Measurements from ENCODE around the gene SETD6. TPM values are rescaled to one million over a fixed set of nuclear protein-coding genes. Genes with fewer than 3 reads are reported as not detected.

The SETD6 gene
- total RNA-seq, 4 donors from 2014 or later, result 22.1 to 44.8 (median 23.3) TPM

- WGBS, 2 donors (ENCODE audit: low coverage in 1 of 2), result 44% methylated on average over 5 of the region's 5 CpGs; no CpG with 5 or more reads in 1 of the 2 donors
- H3K27me3 ChIP-seq, result peaks cover 36% of the 10 kb centered on the region
- H3K9me3 ChIP-seq, result no peaks in the 10 kb centered on the region
- H3K4me3 ChIP-seq, result no peak overlapping the region
- intact Hi-C loops (cut with DNase I; ENCODE audit: low total_unique reads) (no loop called here), in situ Hi-C loops (cut with MboI; ENCODE audit: low pct_ligation_motif_present in 1 of 4, low pct_unique_long_range_greater_than_20kb in 1 of 4, low sequenced_read_pairs in 3 of 4) (loop anchor here in 1 of 4 donors (25.0 kb wide), 1 partner anchor 486 kb away; the partner anchor contains the start of genes USB1 and ZNF319)
- no peak overlapping the region for H3K27ac ChIP-seq
- TF ChIP-seq CTCF (IDR thresholded peaks at IDR 0.05) (no peak), POLR2AphosphoS5 (IDR thresholded peaks at IDR 0.05) (no peak), POLR2A (IDR thresholded peaks at IDR 0.05) (no peak), EP300 (IDR thresholded peaks at IDR 0.05; ENCODE audit: low read depth) (no peak)
- no peak for DNase-seq
- peaks cover 9 to 21% (median 12%) of the 10 kb centered on the region in 4 donors for H3K4me1 ChIP-seq
- no peaks in the 10 kb centered on the region for H3K36me3 ChIP-seq
These were observed 17.4 kb upstream of the SETD6 start for GRCh38 chr16:58497935-58498334.

GRCh38 chr16:58498341-58499091 is 16.8 kb upstream of the SETD6 start:
- Histone ChIP-seq H3K36me3 (no peaks in the 10 kb centered on the region), H3K27ac (no peak overlapping the region), H3K4me3 (no peak overlapping the region), H3K9me3 (no peaks in the 10 kb centered on the region), H3K27me3 (peaks cover 42% of the 10 kb centered on the region), H3K4me1 (peaks cover 9 to 21% (median 12%) of the 10 kb centered on the region in 4 donors)
- TF ChIP-seq CTCF (IDR thresholded peaks at IDR 0.05) (no peak), POLR2AphosphoS5 (IDR thresholded peaks at IDR 0.05) (no peak), EP300 (IDR thresholded peaks at IDR 0.05; ENCODE audit: low read depth) (no peak), POLR2A (IDR thresholded peaks at IDR 0.05) (no peak)
- in situ Hi-C loops (cut with MboI; ENCODE audit: low pct_ligation_motif_present in 1 of 4, low pct_unique_long_range_greater_than_20kb in 1 of 4, low sequenced_read_pairs in 3 of 4), result loop anchor here in 1 of 4 donors (25.0 kb wide), 1 partner anchor 486 kb away; the partner anchor contains the start of genes USB1 and ZNF319
- no peak for DNase-seq
- intact Hi-C loops (cut with DNase I; ENCODE audit: low total_unique reads), result no loop called here
- 62% methylated on average over 9 of the region's 9 CpGs; no CpG with 5 or more reads in 1 of the 2 donors for WGBS, 2 donors (ENCODE audit: low coverage in 1 of 2)

- H3K27me3 ChIP-seq, result peaks cover 46% of the 10 kb centered on the region
- intact Hi-C loops (cut with DNase I; ENCODE audit: low total_unique reads) (no loop called here), in situ Hi-C loops (cut with MboI; ENCODE audit: low pct_ligation_motif_present in 1 of 4, low pct_unique_long_range_greater_than_20kb in 1 of 4, low sequenced_read_pairs in 3 of 4) (loop anchor here in 1 of 4 donors (25.0 kb wide), 1 partner anchor 487 kb away; the partner anchor contains the start of genes USB1 and ZNF319)
- no peak for TF ChIP-seq POLR2AphosphoS5 (IDR thresholded peaks at IDR 0.05)
- TF ChIP-seq POLR2A (IDR thresholded peaks at IDR 0.05), result no peak
- no peak for TF ChIP-seq EP300 (IDR thresholded peaks at IDR 0.05; ENCODE audit: low read depth)
- no peak for TF ChIP-seq CTCF (IDR thresholded peaks at IDR 0.05)
- H3K9me3 ChIP-seq, result no peaks in the 10 kb centered on the region
- H3K27ac ChIP-seq, result no peak overlapping the region
- H3K36me3 ChIP-seq, result no peaks in the 10 kb centered on the region
- peaks cover 9 to 21% (median 12%) of the 10 kb centered on the region in 4 donors for H3K4me1 ChIP-seq
- WGBS, 2 donors (ENCODE audit: low coverage in 1 of 2), result 73% methylated on average over 10 of the region's 10 CpGs; no CpG with 5 or more reads in 1 of the 2 donors
- no peak for DNase-seq
- no peak overlapping the region for H3K4me3 ChIP-seq
These were observed 16.2 kb upstream of the SETD6 start for GRCh38 chr16:58499092-58499511.

GRCh38 chr16:58499615-58500351 is 15.5 kb upstream of the SETD6 start, which contains the start of gene NDRG4:
NDRG4 (plus strand) TSS chr16:58500143; CDS start chr16:58500249, 106 bp downstream.
- Histone ChIP-seq H3K27ac (no peak within 1 kb of the TSS), H3K4me3 (peak within 1 kb of the TSS in 2 of 4 donors; percentile 14 to 43), H3K27me3 (peaks cover 50% of the 10 kb centered on the region), H3K36me3 (no peaks in the 10 kb centered on the region), H3K9me3 (no peaks in the 10 kb centered on the region), H3K4me1 (peaks cover 9 to 21% (median 12%) of the 10 kb centered on the region in 4 donors)
- intact Hi-C loops (cut with DNase I; ENCODE audit: low total_unique reads), result no loop called here
- peak; percentile 40 for DNase-seq
- in situ Hi-C loops (cut with MboI; ENCODE audit: low pct_ligation_motif_present in 1 of 4, low pct_unique_long_range_greater_than_20kb in 1 of 4, low sequenced_read_pairs in 3 of 4), result loop anchor here in 1 of 4 donors (25.0 kb wide), 1 partner anchor 487 kb away; the partner anchor contains the start of genes USB1 and ZNF319
- TF ChIP-seq CTCF (IDR thresholded peaks at IDR 0.05), result no peak
- TF ChIP-seq EP300 (IDR thresholded peaks at IDR 0.05; ENCODE audit: low read depth), result no peak
- TF ChIP-seq POLR2A (IDR thresholded peaks at IDR 0.05), result no peak
- TF ChIP-seq POLR2AphosphoS5 (IDR thresholded peaks at IDR 0.05), result no peak
- WGBS, 2 donors (ENCODE audit: low coverage in 1 of 2), result 50% methylated on average over 18 of the region's 24 CpGs; no CpG with 5 or more reads in 1 of the 2 donors

All from transverse colon (tissue), 4 donors.